ENCODE measurements around the gene KCNQ5.

The KCNQ5 gene

DNA sequence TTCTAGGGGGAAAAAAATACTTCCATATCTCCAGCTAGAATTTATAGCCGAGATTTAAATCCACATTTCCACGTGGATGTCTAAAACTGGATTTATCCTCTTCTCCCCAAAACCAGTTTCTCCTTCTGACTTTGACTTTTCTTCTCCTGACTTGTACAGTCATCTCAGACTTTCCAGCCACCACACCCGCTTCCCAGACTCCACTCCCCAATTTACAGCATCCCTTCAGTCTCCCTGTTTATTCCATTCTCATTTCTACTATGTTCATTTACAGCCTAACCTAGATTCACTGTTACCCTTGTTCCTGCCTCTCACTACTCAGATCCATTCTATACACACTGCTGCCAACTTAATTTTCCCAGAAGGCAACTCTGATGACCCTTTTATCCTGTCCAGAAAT lies 378.6 kb downstream of the KCNQ5 start:
- H3K27ac ChIP-seq (ENCODE audit: low read depth, low read length, poor library complexity, severe bottlenecking), result no peak overlapping the region
- TF ChIP-seq, protein P1, sequence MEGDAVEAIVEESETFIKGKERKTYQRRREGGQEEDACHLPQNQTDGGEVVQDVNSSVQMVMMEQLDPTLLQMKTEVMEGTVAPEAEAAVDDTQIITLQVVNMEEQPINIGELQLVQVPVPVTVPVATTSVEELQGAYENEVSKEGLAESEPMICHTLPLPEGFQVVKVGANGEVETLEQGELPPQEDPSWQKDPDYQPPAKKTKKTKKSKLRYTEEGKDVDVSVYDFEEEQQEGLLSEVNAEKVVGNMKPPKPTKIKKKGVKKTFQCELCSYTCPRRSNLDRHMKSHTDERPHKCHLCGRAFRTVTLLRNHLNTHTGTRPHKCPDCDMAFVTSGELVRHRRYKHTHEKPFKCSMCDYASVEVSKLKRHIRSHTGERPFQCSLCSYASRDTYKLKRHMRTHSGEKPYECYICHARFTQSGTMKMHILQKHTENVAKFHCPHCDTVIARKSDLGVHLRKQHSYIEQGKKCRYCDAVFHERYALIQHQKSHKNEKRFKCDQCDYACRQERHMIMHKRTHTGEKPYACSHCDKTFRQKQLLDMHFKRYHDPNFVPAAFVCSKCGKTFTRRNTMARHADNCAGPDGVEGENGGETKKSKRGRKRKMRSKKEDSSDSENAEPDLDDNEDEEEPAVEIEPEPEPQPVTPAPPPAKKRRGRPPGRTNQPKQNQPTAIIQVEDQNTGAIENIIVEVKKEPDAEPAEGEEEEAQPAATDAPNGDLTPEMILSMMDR (IDR thresholded peaks at IDR 0.05; ENCODE audit: low read length), result no peak
- TF ChIP-seq EZH2 (IDR thresholded peaks at IDR 0.05; ENCODE audit: borderline replicate concordance, low read length), result no peak
- H3K9me2 ChIP-seq (ENCODE audit: low read depth, low read length), result no peaks in the 10 kb centered on the region
- H3K27me3 ChIP-seq (ENCODE audit: insufficient read depth, low read length), result no peaks in the 10 kb centered on the region
- no peak overlapping the region for H3K9ac ChIP-seq (ENCODE audit: low read length)
- H2AFZ ChIP-seq (ENCODE audit: low read length), result no peak overlapping the region
- no peaks in the 10 kb centered on the region for H3K36me3 ChIP-seq (ENCODE audit: insufficient read depth, low read length)
- H3F3A ChIP-seq (ENCODE audit: insufficient read depth, low read length), result no peaks in the 10 kb centered on the region
- H3K4me3 ChIP-seq (ENCODE audit: low read depth, low read length, poor library complexity, severe bottlenecking), result no peak overlapping the region
- no peaks in the 10 kb centered on the region for H3K9me3 ChIP-seq (ENCODE audit: low read length)
- H3K79me2 ChIP-seq (ENCODE audit: insufficient read depth, low read length), result no peaks in the 10 kb centered on the region
- H4K20me1 ChIP-seq (ENCODE audit: insufficient read depth, low read length), result no peaks in the 10 kb centered on the region
- H3K4me1 ChIP-seq (ENCODE audit: insufficient read depth, low read length, severe bottlenecking), result no peaks in the 10 kb centered on the region
- no peak overlapping the region for H3K4me2 ChIP-seq (ENCODE audit: low read length)

DNA sequence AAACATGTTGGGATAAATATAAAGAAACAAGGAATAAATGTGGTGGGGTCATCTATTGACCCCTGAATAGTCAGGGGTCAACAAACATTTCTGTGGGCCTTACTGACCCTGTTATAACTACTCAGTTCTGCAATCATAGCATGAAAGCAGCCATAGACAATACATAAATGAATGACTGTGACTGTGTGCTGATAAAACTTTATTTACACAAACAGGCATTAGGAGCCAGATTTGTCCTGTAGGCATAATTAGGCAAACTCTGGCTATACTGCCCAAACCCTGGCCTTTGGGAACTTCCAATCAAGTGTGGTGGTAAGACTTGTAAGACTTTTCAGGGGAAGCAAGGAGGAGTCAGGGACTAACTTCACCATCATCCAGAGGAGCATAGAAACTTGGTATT lies 380.7 kb downstream of the KCNQ5 start:
- Histone ChIP-seq H3K4me2 (ENCODE audit: low read length) (no peak overlapping the region), H3K4me3 (ENCODE audit: low read depth, low read length, poor library complexity, severe bottlenecking) (no peak overlapping the region), H3K27ac (ENCODE audit: low read depth, low read length, poor library complexity, severe bottlenecking) (no peak overlapping the region), H2AFZ (ENCODE audit: low read length) (no peak overlapping the region), H4K20me1 (ENCODE audit: insufficient read depth, low read length) (no peaks in the 10 kb centered on the region), H3K4me1 (ENCODE audit: insufficient read depth, low read length, severe bottlenecking) (no peaks in the 10 kb centered on the region), H3F3A (ENCODE audit: insufficient read depth, low read length) (no peaks in the 10 kb centered on the region), H3K9me3 (ENCODE audit: low read length) (no peaks in the 10 kb centered on the region), H3K9ac (ENCODE audit: low read length) (no peak overlapping the region), H3K27me3 (ENCODE audit: insufficient read depth, low read length) (no peaks in the 10 kb centered on the region), H3K9me2 (ENCODE audit: low read depth, low read length) (no peaks in the 10 kb centered on the region), H3K79me2 (ENCODE audit: insufficient read depth, low read length) (no peaks in the 10 kb centered on the region), H3K36me3 (ENCODE audit: insufficient read depth, low read length) (peaks cover 16% of the 10 kb centered on the region)
- TF ChIP-seq, protein P1 (IDR thresholded peaks at IDR 0.05; ENCODE audit: low read length), result no peak
- TF ChIP-seq EZH2 (IDR thresholded peaks at IDR 0.05; ENCODE audit: borderline replicate concordance, low read length), result no peak

DNA sequence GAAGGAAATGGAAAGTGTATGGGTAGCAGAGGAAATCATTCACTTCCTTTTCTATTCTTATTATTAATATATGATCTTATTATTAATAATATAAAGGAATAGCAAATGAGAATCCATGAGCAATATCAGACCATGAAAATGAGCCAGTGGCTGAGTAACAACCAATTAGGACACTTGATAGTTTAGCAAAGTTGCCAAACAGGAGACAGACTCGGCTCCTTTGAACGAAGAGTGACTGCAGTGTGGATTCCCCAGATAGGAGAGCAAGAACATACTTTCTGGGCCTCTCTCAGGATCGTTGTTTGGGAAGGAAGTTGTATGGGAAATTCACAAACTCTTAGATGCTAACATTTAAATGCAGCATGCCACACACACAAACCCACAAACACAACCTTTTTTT lies 381.4 kb downstream of the KCNQ5 start:
- H3K27me3 ChIP-seq (ENCODE audit: insufficient read depth, low read length), result no peaks in the 10 kb centered on the region
- H3K4me2 ChIP-seq (ENCODE audit: low read length), result no peak overlapping the region
- no peaks in the 10 kb centered on the region for H3K79me2 ChIP-seq (ENCODE audit: insufficient read depth, low read length)
- H3K4me3 ChIP-seq (ENCODE audit: low read depth, low read length, poor library complexity, severe bottlenecking), result no peak overlapping the region
- H3K4me1 ChIP-seq (ENCODE audit: insufficient read depth, low read length, severe bottlenecking), result no peaks in the 10 kb centered on the region
- H3K36me3 ChIP-seq (ENCODE audit: insufficient read depth, low read length), result peaks cover 23% of the 10 kb centered on the region
- no peaks in the 10 kb centered on the region for H3K9me3 ChIP-seq (ENCODE audit: low read length)
- no peaks in the 10 kb centered on the region for H3K9me2 ChIP-seq (ENCODE audit: low read depth, low read length)
- H3K27ac ChIP-seq (ENCODE audit: low read depth, low read length, poor library complexity, severe bottlenecking), result no peak overlapping the region
- no peaks in the 10 kb centered on the region for H4K20me1 ChIP-seq (ENCODE audit: insufficient read depth, low read length)
- no peak overlapping the region for H3K9ac ChIP-seq (ENCODE audit: low read length)
- no peak overlapping the region for H2AFZ ChIP-seq (ENCODE audit: low read length)
- H3F3A ChIP-seq (ENCODE audit: insufficient read depth, low read length), result no peaks in the 10 kb centered on the region
- no peak for TF ChIP-seq EZH2 (IDR thresholded peaks at IDR 0.05; ENCODE audit: borderline replicate concordance, low read length)
- TF ChIP-seq, protein P1 (IDR thresholded peaks at IDR 0.05; ENCODE audit: low read length), result no peak
